Suppressor macrophage treated with lipopolysaccharide for 1 hour (primary cell): ENCODE data around the gene TCF7L2.

Source experiments
- DNase-seq, 3 donors: peaks; one replicate each; pipeline ENCODE4 v3.0.0-alpha.2; 2020 to 2022

TCF7L2 gene

DNA sequence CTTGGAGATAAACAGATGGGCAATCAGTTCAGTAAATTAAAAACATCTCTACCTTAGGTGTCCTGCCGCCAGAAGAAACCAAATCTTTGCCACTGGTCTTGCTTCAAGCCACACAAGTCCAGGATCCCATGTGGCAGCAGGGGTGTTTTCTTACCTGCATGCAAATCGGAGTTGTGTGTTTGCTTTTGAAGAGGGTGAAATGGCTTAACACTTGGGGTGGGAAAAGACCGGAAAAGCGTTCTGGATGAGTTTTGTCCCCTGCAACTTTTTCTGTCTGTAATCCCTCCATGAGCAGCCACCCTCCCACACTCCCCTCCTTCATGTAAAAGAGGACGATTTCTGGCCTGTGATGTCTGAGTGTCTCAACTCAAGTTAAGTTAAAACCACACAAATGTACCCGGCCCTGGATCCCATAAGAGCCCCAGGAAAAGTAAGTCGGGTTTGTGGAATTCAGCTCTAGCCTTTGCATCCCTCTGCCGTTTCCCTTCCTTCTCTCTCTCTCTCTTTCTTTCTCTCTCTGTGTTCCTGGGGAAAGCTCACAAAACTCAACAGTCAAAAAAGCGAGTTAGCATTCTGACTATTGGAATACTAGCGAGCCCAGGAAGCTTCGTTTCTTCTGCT is 178.5 kb downstream of the TCF7L2 start:
- DNase-seq: no peak

DNA sequence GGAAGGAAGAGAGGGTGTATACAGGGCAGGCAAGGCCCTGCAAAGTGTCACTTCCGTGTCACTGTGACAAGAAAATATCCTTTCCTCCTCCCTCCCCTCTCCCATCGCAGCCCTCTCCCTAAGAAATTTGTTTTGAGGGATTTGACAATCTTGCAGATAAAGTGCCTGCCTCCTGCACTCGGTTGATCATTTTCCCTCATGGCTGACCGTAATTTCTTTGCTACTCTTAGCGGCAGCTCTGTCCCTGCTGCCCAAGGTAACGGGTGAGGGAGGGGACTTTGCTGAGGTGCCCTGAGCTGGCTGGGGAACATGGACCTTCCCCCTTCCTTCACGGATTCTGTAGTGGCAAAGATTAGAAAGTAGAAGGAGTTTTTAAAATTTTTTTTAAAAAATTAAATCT is 179.1 kb downstream of the TCF7L2 start:
- no peak for DNase-seq

DNA sequence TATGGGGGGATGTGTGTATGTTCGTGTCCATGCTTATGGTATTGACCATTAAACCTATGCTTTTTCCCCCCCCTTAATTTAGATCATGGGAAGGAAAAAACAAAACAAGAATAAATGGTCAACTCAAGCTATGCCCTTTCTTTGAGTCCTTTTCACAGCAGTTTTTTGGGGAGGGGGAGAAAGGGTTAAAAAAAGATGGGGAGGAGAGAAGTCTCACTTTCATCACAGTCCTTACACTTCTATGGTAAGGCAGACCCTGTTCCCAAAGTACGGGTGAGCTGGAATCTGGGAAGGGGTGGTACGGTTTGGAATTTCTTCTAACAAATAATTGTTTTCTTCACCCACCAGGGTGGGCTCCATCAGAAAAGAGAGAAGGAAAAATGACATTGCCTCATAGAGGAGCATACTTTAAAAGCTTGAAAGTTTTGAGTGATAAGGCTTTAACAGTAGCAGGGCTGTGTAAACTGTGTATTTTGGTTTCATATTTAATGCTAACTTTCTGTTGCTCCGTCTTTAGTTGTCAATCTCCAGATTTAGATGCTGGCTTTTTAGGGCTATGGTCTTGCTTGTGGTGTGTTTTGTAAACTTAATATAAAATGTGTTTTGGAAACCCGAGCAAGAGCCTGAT is 180.1 kb downstream of the TCF7L2 start:
- no peak for DNase-seq

DNA sequence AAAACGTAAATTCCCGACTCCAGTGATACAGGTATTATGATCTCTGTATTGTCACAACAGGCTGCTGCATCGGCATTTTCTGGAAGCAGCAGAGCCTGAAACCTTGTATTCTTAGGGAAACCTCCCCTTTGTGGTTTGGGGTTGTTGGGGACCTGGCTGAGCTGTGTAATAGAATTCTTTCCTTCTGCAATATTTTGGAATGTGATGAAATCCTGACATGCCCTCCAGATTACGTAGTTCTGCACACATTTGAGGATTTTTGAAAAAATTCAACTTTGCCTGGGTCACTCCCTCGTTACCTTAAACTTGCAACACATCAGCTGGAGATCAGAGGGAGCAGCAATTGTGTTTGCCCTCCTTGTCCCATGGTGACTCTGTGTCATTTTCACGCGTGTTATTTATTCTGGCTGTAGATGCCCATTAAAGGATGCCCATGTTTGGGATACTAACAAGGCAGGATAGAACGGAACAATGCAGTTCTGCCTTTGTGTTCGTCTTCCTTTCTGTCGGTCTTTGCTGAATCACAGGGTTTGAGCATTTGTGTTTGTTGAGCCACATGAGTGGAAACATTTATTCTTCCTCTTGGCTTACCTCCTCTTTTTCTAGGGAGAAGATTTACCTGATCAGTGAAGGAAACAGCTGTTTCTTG is 181.7 kb downstream of the TCF7L2 start:
- peak; percentile 29 to 58 (median 50) for DNase-seq

DNA sequence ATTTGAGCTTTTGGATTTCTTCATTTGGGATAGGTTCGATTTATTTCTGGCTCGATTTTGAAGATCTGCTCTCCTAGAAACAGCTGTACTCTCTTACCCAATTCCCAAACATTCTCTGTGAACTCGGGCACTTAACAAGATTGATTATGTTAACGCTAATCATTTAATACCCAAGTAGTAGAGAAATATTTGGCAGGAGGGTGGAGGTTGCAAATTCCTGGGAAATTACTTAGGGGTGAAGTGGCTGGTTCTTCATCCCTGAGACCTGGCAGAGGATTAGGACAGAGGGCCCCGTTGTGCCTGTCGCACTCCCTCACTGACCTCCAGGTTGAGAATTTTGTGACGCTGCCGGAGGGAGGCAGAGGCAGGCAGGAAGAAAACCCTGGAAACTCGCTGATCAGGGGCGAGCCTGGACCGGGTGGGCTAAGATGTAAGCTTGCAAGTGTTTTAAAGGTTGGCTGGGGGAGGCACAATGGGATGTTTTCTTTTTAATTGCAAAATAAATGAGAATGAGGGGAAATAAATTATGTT is 182.6 kb downstream of the TCF7L2 start:
- no peak for DNase-seq

DNA sequence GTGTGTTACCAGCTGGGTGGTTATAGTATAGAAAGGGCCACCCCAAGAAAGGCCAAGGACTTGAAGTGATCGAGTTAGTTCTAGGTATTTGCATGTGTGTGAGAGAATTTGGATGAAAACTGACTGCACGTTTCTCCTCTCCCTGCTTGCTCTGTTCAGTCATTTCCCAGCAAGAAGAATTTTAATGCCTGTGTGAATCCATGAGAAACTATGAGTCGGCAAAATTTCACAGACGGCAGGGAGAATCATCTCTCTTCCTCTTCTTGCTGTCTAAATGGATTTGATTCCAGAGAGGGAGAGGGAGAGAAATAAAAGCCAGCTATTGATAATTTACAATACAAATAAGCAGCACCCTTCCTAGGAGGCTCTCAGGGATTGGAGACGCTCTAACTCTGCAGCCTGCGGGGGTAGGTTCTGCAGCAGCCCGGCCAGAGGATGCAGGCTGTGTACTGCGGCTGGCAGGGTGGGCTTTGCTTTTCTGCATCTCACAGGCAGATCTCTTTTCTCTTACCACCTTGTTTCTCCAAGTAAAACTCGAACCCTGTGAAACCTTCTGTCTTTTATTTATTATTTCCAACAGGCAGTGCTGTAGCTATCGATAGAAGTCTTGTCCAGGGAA is 183.6 kb downstream of the TCF7L2 start:
- DNase-seq: peak; percentile 31 to 48 (median 43)

DNA sequence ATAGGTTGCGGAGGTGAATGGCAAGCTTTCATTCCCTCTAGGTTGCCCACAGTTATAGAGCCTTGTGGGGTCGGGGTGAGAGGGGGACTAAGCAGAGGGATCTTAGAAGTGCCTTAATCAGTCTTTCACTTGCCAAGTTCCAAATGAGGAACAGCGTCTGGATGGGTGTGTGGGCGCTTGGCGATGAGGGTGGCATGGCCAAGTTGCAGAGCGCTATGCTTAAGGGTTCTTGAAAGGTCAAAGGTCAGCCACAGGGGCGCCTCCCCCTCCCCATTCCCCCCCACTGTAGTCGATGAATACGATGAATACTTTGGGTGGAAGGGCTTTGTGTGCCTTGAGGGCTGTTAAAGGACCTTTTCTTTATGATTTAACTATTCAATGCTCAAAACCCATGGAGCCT is 185.0 kb downstream of the TCF7L2 start:
- peak; percentile 35 to 45 (median 38) for DNase-seq

DNA sequence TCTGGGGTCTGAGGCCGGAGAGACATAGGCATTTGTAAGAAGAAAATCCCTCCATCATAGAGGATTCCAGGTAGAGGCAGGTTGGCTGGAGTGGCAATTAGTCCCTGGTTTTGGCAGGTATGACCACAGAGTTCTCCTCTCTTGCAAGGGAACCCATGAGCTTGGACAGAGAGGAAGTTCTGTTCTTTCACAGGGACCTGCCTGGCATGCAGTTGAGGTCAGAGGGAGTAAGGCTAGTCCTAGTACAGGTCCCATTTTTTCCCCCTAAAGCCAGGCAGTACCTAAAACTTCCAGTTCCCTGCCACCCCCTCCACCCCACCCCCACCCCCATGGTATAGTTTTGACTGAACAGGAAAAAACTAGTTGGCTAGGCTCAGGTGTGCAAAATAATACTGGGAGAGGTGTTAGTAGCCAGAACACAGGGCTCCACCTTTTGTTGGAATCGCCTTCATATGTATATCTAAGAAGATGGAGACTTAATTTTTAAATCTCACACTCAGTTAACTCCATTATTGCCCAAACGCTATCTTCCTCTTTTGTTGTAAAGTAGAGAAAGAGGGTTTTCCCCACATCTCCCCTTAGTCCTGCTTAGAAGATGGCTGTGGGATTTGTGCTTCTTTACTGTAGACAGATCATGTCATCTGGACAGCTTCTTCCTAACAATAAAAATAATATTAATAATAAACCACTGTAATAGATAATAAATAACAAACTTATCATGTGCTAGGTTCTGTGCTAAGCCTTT is 188.1 kb downstream of the TCF7L2 start:
- DNase-seq: peak; percentile 71 to 89 (median 88)

DNA sequence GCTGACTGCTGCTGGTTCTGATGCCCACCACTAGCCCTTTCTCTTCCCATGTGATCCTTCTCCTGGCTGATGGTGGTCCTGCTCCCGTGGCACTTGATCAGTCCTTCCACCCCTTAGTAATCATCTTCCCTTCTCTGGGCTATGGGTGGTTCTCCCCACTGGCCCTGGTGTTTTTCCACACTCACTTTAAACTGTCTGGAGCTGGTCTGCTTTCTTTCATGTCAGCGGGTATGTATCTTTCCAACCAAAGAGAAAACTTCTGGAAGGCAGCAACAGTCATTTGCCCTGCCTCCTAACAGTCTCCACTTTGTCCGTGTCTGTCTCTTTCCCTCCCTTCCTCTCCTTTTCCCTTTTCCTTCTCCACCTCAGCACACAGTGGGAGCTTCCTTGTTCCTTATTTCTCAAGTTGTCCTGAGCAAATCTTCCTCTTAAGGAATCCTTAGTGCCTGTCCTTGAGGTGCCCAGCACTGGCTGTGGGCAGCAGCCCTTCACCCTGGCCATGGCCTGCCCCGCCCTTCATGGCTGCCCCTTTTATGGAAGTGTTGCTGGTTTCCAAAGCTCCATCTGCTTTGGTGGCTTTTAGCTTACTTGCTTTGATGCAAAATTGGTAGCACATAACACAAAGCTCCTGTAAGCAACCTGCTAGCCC is 189.0 kb downstream of the TCF7L2 start:
- DNase-seq: no peak

DNA sequence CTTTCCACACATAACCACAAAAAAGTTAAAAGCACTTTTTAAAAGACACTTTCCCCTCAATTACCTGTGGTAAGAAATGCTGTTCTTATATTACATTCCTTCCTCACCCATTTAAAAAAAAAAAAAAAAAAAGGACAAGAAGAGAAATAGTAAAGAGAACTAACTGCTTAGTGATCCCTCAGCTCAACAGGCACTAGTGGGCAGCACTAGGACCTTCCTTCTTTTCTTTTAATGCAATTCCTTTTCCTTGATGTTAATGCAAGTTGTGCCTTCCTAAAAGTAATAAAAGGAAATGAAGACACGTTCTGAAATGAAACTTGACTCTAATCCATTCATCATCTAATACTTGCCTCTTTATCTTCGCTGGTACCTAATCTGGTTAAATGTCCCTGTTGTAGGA is 189.7 kb downstream of the TCF7L2 start:
- peak; percentile 29 to 44 (median 29) for DNase-seq

DNA sequence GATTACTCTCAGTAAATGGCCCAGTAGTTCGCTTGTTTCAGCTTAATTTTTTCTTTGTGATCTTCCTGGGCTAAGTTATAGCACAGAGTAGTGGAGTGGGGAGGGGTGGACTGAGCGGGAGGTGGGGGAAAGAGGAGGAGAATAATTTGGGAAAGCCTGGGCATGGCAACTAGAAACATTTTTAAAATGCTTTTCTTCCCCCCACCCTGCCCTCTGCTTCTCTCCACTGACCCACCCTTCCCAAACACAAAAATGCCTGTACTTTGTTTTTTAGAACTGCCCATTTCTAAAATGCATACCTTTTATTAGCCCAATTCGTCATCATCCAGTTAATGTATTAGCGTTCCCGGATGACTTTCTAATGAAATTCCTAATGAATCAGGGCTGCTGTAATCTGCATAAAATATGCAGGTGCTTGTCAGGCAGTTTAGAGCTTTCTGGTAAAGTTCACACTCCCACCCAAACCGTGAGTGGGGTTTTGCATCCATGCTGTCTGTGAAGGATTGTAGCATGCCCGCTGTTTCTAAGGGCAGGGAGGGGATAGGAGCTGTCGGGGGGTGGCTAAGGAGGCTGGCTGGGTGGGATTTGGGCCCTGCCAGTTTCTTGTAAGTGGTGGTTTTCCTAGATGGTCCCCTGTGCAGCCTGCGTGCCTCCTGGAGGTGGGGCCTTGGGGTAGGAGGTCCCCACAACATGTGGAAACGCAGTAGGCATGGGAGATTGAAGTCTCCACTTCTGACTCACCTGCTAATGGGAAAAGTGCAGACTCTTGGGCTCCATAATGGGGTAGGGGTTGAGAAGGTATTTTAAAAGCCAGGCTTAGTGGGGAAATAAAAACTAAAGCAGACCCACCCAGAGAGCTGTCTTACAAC is 190.3 kb downstream of the TCF7L2 start:
- DNase-seq: no peak

DNA sequence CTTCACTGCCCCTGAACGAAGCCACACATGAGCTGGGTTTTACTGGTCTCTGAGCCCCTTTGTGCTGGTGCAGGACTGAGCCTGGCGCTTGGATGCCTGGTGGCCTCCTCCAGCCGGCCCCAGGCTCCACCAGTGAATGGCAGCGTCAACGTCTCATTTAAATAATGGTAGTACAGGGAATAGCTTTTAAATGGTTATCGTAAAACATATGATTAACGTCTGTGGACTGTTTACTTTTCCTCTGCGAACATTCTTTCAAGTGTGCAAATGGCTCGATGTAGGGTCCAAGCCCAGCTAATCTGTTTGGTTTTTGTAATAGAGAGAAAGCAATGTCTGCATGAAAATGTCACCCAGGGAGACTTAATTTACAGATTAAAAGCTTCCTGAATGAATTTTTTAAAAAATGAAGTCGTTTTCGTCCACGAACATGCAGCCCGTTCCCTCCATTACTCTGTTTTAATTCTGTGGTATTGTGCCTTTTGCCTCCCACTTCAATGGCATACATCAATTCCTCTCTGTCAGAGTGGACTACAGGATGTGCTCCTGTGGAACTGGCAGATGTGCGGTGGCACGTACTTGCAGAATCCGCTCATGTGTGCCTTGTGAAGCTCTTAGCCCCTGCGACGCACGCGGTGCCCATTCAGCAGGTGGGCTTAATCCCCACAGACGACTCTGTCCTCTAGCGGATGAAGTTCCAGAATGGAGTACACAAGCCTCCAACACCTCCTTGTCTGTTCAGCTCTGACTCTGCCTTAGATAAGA is 192.7 kb downstream of the TCF7L2 start:
- no peak for DNase-seq

DNA sequence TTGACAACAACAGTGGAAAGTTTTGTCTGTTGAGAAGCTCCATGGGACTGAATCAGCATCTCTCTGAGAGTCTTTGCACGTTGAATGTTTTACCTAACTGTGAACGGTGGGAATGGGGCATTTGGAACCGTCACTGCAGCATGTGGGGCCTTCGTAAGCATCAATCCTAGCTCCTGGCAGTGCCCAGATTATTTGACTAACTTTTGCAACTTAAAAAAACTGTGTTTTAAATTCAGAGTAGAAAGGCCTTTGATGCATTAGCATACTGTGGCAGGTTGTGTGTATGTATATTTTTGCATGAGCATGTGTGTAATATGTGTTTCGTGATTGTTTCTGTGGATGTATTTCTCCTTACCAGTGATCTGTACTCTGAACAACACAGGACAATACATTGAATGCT is 194.5 kb downstream of the TCF7L2 start:
- DNase-seq: no peak

DNA sequence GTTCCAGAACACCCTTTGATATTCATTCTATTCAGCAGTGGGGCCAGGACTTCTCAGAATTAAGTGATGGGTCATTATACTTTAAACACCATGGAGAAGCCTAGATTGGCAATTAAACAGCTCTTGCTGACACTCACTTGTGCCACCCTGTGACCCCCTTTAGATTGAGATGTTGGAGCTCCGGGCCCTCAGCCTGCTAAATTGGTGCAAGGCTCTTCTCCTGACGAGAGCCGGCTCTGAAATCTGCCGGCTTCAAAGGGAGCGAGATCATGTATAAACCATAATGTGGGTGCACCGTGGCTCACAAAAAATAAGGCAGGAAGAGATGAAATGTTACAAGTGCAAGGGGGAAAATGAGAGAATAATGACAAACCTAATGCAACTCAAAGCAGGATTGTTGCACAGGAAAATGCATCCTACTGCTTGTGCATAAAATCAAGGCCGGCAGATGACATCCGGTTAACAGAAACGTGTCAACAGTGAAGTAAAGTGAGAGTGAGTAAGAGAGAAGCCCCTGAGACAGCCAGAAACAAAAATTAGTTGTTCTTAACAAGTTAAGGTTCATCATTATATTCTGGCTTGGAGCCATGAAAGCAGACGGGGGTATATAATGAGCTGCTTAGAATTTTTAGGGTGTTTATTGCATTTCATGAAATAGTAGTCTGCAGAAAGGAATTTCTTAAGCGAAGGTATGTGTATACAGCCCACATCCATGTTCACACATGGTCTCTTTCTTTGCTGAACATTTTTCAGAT is 198.2 kb downstream of the TCF7L2 start:
- no peak for DNase-seq

DNA sequence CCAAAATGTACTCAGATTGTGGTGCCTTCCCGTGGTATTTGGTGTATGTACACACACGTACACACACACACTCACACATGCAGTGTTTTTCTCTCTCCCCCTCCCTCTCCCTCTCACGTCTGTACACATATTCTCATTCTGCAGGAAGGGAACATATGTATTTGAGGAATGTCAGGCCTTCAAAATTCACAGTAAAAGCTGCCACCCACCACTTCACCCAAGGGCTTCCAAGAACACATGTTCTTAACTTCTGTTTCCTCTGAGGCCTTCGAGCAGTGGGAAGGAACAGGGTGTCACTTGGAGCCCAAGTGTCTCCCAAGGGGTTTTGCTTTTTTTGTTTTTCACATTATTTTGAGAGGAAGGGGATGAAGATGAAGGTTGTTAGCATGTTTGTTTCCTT is 198.9 kb downstream of the TCF7L2 start:
- DNase-seq: peak in 1 of 3 donors; percentile 23

DNA sequence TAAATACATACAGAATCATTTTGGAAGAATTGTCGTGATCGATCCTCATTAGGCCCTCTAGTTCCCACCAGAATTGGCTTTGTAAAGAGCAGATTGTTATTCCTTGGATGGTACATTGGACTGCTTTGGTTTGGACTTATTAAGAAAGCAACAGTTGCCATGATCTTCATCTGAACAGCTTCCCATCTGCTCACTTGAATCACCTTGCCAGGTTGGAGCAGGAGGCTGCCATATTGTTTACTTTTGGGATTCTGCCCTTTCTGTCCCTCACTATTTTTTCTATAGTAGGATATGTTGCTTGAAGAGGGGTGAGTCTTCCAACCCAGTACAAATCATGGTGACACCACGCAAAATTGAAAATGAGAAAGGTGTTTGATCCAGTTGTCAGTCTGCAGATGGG is 199.6 kb downstream of the TCF7L2 start:
- no peak for DNase-seq

DNA sequence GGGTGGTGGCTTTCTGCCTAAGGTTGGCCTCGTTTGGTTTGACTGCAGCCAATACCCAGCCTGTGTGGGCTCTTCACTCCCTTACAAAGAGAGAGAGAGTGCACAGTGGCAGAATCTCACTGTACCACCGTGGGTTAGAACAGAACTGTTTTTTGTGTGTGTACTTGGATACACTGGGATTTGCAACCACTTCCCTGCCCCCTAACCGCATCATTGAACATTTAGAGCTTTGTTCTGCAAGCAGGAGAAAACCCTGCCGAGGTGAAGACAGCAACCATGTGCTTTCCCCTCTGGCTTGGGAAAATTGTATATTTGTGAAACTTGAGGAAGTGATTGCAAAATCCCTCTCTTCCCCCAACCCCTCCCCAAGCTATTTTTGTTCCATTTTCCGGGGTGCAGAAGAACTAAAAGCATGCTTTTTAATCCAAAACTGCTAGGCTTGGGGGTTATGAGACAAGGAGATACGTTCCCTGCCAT is 201.2 kb downstream of the TCF7L2 start:
- peak; percentile 80 to 87 (median 86) for DNase-seq

DNA sequence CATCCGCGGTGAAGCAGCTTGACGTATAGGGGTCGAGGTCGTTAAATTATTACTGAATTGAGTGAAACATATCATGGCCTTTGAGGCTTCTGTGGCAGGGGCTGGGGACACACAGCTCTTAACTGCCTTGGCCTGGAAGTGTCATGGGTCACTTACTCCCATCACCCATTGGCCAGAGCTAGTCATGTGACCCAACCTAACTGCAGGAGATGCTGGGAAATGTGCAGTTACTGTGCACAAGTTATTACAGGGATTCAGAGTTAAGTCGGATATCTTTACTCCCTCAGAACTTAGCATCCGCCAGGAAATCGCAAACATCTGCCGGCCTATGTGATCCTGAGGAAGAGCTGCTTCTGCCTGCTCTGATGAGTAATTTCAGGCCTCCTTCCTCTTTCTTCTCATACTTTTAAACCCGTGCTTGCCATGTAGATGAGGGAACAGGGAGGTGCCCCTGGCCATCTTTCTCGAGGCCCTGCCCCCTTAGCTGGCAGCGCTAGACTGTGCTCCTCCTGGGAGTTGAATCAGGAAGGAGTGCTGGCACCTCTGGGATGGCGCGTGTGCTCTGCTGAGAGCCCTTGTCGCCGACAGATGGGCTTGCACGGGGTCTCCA is 203.6 kb downstream of the TCF7L2 start:
- peak; percentile 79 to 86 (median 82) for DNase-seq

DNA sequence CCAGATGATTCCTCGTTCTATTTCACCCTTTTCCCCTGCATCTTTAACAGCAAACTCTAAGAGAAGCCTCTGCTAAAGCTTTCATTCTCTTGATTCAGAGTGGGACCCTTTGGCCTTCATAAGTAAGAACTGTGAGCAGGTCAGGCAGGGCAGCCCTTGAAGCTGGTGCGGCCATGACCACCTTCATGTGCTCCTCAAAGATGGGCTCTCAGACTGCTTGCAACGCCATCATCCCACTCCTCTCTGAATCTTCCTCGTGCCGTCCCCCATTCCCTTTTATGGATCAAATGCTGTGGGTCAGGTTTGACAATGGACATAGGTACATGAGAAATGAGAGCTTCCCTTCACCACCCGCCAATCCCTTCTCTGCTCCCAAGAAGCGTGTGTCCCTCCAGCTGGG is 207.4 kb downstream of the TCF7L2 start:
- no peak for DNase-seq
